Activated naive CD8-positive, alpha-beta T cell (primary cell): ENCODE results near the gene RAB41.

Source experiments
- H3K27ac Mint-ChIP-seq: one replicate; pipeline ENCODE4 v1.8.0; 2021; ENCODE audit warnings: mixed read lengths
- H3K27me3 Mint-ChIP-seq: one replicate; pipeline ENCODE4 v1.8.0; 2021; ENCODE audit warnings: mixed read lengths
- H3K36me3 Mint-ChIP-seq: one replicate; pipeline ENCODE4 v1.8.0; 2021; ENCODE audit warnings: mixed read lengths
- H3K4me1 Mint-ChIP-seq: one replicate; pipeline ENCODE4 v1.8.0; 2021; ENCODE audit warnings: low read depth, mixed read lengths
- H3K4me3 Mint-ChIP-seq: one replicate; pipeline ENCODE4 v1.8.0; 2021; ENCODE audit warnings: mild to moderate bottlenecking, mixed read lengths
- H3K9me3 Mint-ChIP-seq: one replicate; pipeline ENCODE4 v1.8.0; 2021; ENCODE audit warnings: low read depth, mixed read lengths

RAB41 gene

GRCh38 chrX:70332600-70332999 lies 50.6 kb downstream of the RAB41 start:
- no peak overlapping the region for H3K4me3 Mint-ChIP-seq
- H3K27ac Mint-ChIP-seq, result no peak overlapping the region
- H3K9me3 Mint-ChIP-seq, result no peaks in the 10 kb centered on the region
- H3K4me1 Mint-ChIP-seq, result peaks cover 1% of the 10 kb centered on the region
- no peaks in the 10 kb centered on the region for H3K36me3 Mint-ChIP-seq
- no peaks in the 10 kb centered on the region for H3K27me3 Mint-ChIP-seq
